Thyroid gland (tissue), 4 donors: ENCODE data around the gene FARP2.

Source experiments
- CTCF ChIP-seq, 6 experiments: fragments of 200-600 bp in 3 of 6; fragments of 450-650 bp in 3 of 6; sonication (generic) in 3 of 6; IDR thresholded peaks; one replicate each; pipeline ENCODE4 v1.5.1; 2016 to 2019; ENCODE audit warnings: antibody characterized with exemption in 6 of 6, mild to moderate bottlenecking in 2 of 6, inconsistent platforms in 1 of 6, moderate library complexity in 1 of 6
- POLR2A ChIP-seq, 2 donors: fragments of 450-650 bp; IDR thresholded peaks; one replicate each; pipeline ENCODE4 v1.6.1; 2017; ENCODE audit warnings: antibody characterized with exemption in 2 of 2, mild to moderate bottlenecking in 2 of 2, moderate library complexity in 1 of 2

- TF ChIP-seq CTCF (IDR thresholded peaks at IDR 0.05), result no peak
- no peak for TF ChIP-seq POLR2A (IDR thresholded peaks at IDR 0.05)
Observed at GRCh38 chr2:241363426-241363825, 7.3 kb downstream of the FARP2 start.
